H9 (cell line): ENCODE data around the gene CXXC5. TPM values are rescaled to one million over a fixed set of nuclear protein-coding genes. Genes with fewer than 3 reads are reported as not detected.
A peak's percentile ranks its signal among the peaks of the same experiment; 100 is the strongest.

Source experiments
- DNase-seq: peaks from one replicate; pipeline ENCODE4 v3.0.0-alpha.2; 2017
- H2AFZ ChIP-seq: one replicate; pipeline ENCODE4 v1.6.1; 2013; ENCODE audit warnings: mild to moderate bottlenecking, low read length, control low read depth, moderate library complexity
- H2AK5ac ChIP-seq: 2 replicates; pipeline ENCODE4 v1.6.1; 2013; ENCODE audit warnings: low read length, control low read depth, mixed read lengths; ENCODE audit not compliant: insufficient read length
- H2BK120ac ChIP-seq: one replicate; pipeline ENCODE4 v1.6.1; 2013; ENCODE audit warnings: low read depth, mild to moderate bottlenecking, low read length, control low read depth, inconsistent platforms; ENCODE audit not compliant: poor library complexity, severe bottlenecking
- H2BK12ac ChIP-seq: 2 replicates; pipeline ENCODE4 v1.6.1; 2013; ENCODE audit warnings: low read length, control low read depth, mixed read lengths, low read depth; ENCODE audit not compliant: insufficient read length
- H2BK15ac ChIP-seq: 2 replicates; pipeline ENCODE4 v1.6.1; 2013; ENCODE audit warnings: low read depth, low read length, control low read depth
- H2BK20ac ChIP-seq: one replicate; pipeline ENCODE4 v1.6.1; 2013; ENCODE audit warnings: low read depth, mild to moderate bottlenecking, low read length, control low read depth, inconsistent platforms; ENCODE audit not compliant: poor library complexity, severe bottlenecking
- H2BK5ac ChIP-seq: 2 replicates; pipeline ENCODE4 v1.6.1; 2013; ENCODE audit warnings: low read length, control low read depth, mixed read lengths; ENCODE audit not compliant: insufficient read length
- H3K14ac ChIP-seq: 2 replicates; pipeline ENCODE4 v1.6.1; 2013; ENCODE audit warnings: low read length, control low read depth; ENCODE audit not compliant: insufficient read depth
- H3K18ac ChIP-seq: 2 replicates; pipeline ENCODE4 v1.6.1; 2013; ENCODE audit warnings: low read depth, mild to moderate bottlenecking, mixed read lengths, low read length, control low read depth; ENCODE audit not compliant: insufficient read length
- H3K23ac ChIP-seq: 2 replicates; pipeline ENCODE4 v1.6.1; 2013; ENCODE audit warnings: low read length, control low read depth, mixed read lengths, low read depth; ENCODE audit not compliant: insufficient read length
- H3K23me2 ChIP-seq: 2 replicates; pipeline ENCODE4 v1.6.1; 2013; ENCODE audit warnings: low read depth, mild to moderate bottlenecking, mixed read lengths, low read length, control low read depth; ENCODE audit not compliant: insufficient read length, poor library complexity, severe bottlenecking
- H3K27ac ChIP-seq: 2 replicates; pipeline ENCODE4 v1.5.1; 2013; ENCODE audit warnings: low read length, control low read depth, mixed read lengths, low read depth; ENCODE audit not compliant: insufficient read length
- H3K27me3 ChIP-seq: 2 replicates; pipeline ENCODE4 v1.6.1; 2013; ENCODE audit warnings: low read length, control low read depth, inconsistent platforms; ENCODE audit not compliant: insufficient read depth
- H3K4ac ChIP-seq: 2 replicates; pipeline ENCODE4 v1.6.1; 2013; ENCODE audit warnings: low read depth, mild to moderate bottlenecking, control low read depth, inconsistent platforms, low read length, moderate library complexity
- H3K4me1 ChIP-seq: 2 replicates; pipeline ENCODE4 v1.6.1; 2013; ENCODE audit warnings: low read length, control low read depth, inconsistent platforms; ENCODE audit not compliant: insufficient read depth
- H3K4me2 ChIP-seq: 2 replicates; pipeline ENCODE4 v1.6.1; 2013; ENCODE audit warnings: low read length, control low read depth, mixed read lengths; ENCODE audit not compliant: insufficient read length, insufficient read depth
- H3K56ac ChIP-seq: 2 replicates; pipeline ENCODE4 v1.6.1; 2013; ENCODE audit warnings: low read depth, mild to moderate bottlenecking, mixed read lengths, low read length, control low read depth; ENCODE audit not compliant: insufficient read length
- H3K79me1 ChIP-seq: 2 replicates; pipeline ENCODE4 v1.6.1; 2013; ENCODE audit warnings: low read depth, mild to moderate bottlenecking, moderate library complexity, low read length, control low read depth, inconsistent platforms; ENCODE audit not compliant: insufficient read depth, poor library complexity, severe bottlenecking
- H3K79me2 ChIP-seq: 2 replicates; pipeline ENCODE4 v1.6.1; 2013; ENCODE audit warnings: low read length, control low read depth, inconsistent platforms; ENCODE audit not compliant: insufficient read depth
- H3K9ac ChIP-seq: 2 replicates; pipeline ENCODE4 v1.6.1; 2013; ENCODE audit warnings: low read length, control low read depth, mixed read lengths; ENCODE audit not compliant: insufficient read length; ENCODE audit errors: extremely low read depth
- H3K9me3 ChIP-seq: one replicate; pipeline ENCODE4 v1.6.1; 2013; ENCODE audit warnings: low read depth, low read length, inconsistent platforms; ENCODE audit not compliant: control insufficient read depth
- H3T11ph ChIP-seq: one replicate; pipeline ENCODE4 v1.6.1; 2013; ENCODE audit warnings: mild to moderate bottlenecking, low read length, control low read depth, inconsistent platforms
- H4K20me1 ChIP-seq: one replicate; pipeline ENCODE4 v1.6.1; 2013; ENCODE audit not compliant: control insufficient read depth, insufficient read length, insufficient read depth
- H4K5ac ChIP-seq: 2 replicates; pipeline ENCODE4 v1.6.1; 2013; ENCODE audit warnings: low read depth, mild to moderate bottlenecking, mixed read lengths, low read length, control low read depth; ENCODE audit not compliant: insufficient read length
- H4K8ac ChIP-seq: replicated peaks from 2 replicates; pipeline ENCODE4 v1.6.1; 2013; ENCODE audit warnings: low read length, control low read depth, mixed read lengths, low read depth; ENCODE audit not compliant: insufficient read length
- H4K91ac ChIP-seq: 2 replicates; pipeline ENCODE4 v1.6.1; 2013; ENCODE audit warnings: low read depth, mild to moderate bottlenecking, moderate library complexity, mixed read lengths, low read length, control low read depth; ENCODE audit not compliant: insufficient read length
- H3K27ac Mint-ChIP-seq, 3 experiments: 2 replicates in 2 of 3; 3 replicates in 1 of 3; pipeline ENCODE4 v1.8.0; 2020 to 2021; ENCODE audit warnings: mixed read lengths in 3 of 3, mild to moderate bottlenecking in 1 of 3, moderate library complexity in 1 of 3
- H3K27me3 Mint-ChIP-seq: 2 replicates; pipeline ENCODE4 v1.8.0; 2021; ENCODE audit warnings: low read depth, mild to moderate bottlenecking, moderate library complexity, mixed read lengths
- H3K36me3 Mint-ChIP-seq, 3 experiments: 2 replicates in 2 of 3; 3 replicates in 1 of 3; pipeline ENCODE4 v1.8.0; 2020 to 2021; ENCODE audit warnings: low read depth in 3 of 3, mixed read lengths in 3 of 3; ENCODE audit not compliant: insufficient read depth in 1 of 3
- H3K4me1 Mint-ChIP-seq, 2 experiments: 2 replicates each; pipeline ENCODE4 v1.8.0; 2020; ENCODE audit warnings: mixed read lengths in 2 of 2
- H3K4me3 Mint-ChIP-seq, 2 experiments: 2 replicates in 1 of 2; 3 replicates in 1 of 2; pipeline ENCODE4 v1.8.0; 2020 to 2021; ENCODE audit warnings: mild to moderate bottlenecking in 2 of 2, mixed read lengths in 2 of 2, moderate library complexity in 1 of 2
- H3K9me3 Mint-ChIP-seq, 2 experiments: 2 replicates in 1 of 2; 3 replicates in 1 of 2; pipeline ENCODE4 v1.8.0; 2020; ENCODE audit warnings: mild to moderate bottlenecking in 2 of 2, mixed read lengths in 2 of 2, moderate library complexity in 1 of 2
- WGBS: extraction: QIAGEN DNeasy Blood & Tissue Kit; methylation state at CpG from one replicate; pipeline ENCODE4 v1.1.7; 2013; ENCODE audit warnings: missing lambda C conversion rate, low lambda C conversion rate, mixed read lengths; ENCODE audit not compliant: insufficient read length; ENCODE audit errors: extremely low coverage; 5-methylcytosine and 5-hydroxymethylcytosine counted together
- total RNA-seq: library from RNA; stranded (reverse); gene quantifications from 2 replicates; pipeline ENCODE4 v1.2.1, GENCODE V29; 2021
- TF ChIP-seq, protein P1 (sequence below): fragments of 200-600 bp; sonication (generic); conservative IDR thresholded peaks from 3 replicates; pipeline ENCODE4 v1.8.0; 2021; ENCODE audit warnings: antibody characterized with exemption, mild to moderate bottlenecking

CXXC5 gene
- total RNA-seq, 1 experiment from 2014 or later: 105 TPM

DNA sequence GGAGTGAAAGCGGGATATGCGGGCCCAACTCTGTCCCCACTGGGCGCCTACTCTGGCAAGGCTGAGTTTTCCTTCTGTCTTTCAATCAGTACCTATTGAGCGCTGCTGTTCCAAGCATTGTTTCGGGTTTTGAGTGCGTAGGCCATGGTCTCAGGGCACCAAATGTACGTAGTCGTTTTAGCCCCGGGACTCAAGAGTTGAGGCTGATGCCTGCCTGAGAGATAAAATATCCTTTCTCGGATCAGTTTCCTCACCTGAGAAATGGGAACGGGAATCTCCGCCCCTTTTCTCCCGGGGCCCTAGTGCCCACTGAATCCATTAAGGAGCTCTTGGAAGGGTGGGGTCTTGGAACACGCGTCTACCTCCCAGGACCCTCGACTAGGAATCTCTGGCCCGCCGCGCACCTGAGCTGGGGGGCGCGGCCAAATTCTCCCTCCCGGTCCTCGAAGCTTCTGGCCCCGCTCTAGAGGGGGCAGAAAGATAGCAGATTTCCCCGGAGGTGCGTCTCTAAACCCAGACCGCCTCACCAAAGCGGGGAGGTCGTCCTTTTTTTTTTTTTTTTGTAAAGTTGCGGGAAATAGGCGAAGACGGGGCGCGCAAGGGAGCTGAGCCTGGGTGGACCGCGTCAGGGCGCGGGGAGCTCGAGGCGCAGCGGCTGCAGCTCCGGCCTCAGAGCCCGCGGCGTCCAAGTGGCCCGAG lies 494 bp upstream of the CXXC5 start:
- Histone ChIP-seq H3K4ac (no peak overlapping the region), H3K23me2 (peaks cover 25% of the 10 kb centered on the region), H2BK5ac (no peak overlapping the region), H3K27ac (no peak overlapping the region), H2BK120ac (no peak overlapping the region), H3K18ac (no peak overlapping the region), H3K4me2 (peak overlapping the region; percentile 54), H4K5ac (no peak overlapping the region), H3K27me3 (peaks cover 14% of the 10 kb centered on the region; the same call in 1 of the 2 replicates), H4K91ac (no peak overlapping the region), H3K14ac (no peak overlapping the region), H3K9me3 (no peaks in the 10 kb centered on the region), H4K8ac (no peak overlapping the region), H3K4me1 (peaks cover 13% of the 10 kb centered on the region; the same call in 1 of the 2 replicates), H2BK20ac (no peak overlapping the region), H3K79me1 (no peaks in the 10 kb centered on the region), H4K20me1 (no peaks in the 10 kb centered on the region), H2BK12ac (no peak overlapping the region), H2AFZ (no peak overlapping the region), H3K56ac (no peak overlapping the region), H3K9ac (no peak overlapping the region), H3T11ph (no peak overlapping the region), H2BK15ac (no peak overlapping the region), H3K79me2 (peaks cover 7% of the 10 kb centered on the region; the same call in 1 of the 2 replicates), H3K23ac (no peak overlapping the region), H2AK5ac (no peak overlapping the region)
- TF ChIP-seq, protein P1, sequence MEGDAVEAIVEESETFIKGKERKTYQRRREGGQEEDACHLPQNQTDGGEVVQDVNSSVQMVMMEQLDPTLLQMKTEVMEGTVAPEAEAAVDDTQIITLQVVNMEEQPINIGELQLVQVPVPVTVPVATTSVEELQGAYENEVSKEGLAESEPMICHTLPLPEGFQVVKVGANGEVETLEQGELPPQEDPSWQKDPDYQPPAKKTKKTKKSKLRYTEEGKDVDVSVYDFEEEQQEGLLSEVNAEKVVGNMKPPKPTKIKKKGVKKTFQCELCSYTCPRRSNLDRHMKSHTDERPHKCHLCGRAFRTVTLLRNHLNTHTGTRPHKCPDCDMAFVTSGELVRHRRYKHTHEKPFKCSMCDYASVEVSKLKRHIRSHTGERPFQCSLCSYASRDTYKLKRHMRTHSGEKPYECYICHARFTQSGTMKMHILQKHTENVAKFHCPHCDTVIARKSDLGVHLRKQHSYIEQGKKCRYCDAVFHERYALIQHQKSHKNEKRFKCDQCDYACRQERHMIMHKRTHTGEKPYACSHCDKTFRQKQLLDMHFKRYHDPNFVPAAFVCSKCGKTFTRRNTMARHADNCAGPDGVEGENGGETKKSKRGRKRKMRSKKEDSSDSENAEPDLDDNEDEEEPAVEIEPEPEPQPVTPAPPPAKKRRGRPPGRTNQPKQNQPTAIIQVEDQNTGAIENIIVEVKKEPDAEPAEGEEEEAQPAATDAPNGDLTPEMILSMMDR: no peak
- DNase-seq: no peak
- Mint-ChIP-seq H3K4me1 (peaks cover 41 to 49% of the 10 kb centered on the region in 2 experiments), H3K4me3 (peak overlapping the region; percentile 88 to 99), H3K9me3 (peaks cover 0 to 4% of the 10 kb centered on the region in 2 experiments; a peak in 2 of 5 replicates), H3K27me3 (peaks cover 42% of the 10 kb centered on the region), H3K36me3 (peaks cover 0 to 17% (median 0%) of the 10 kb centered on the region in 3 experiments; a peak in 3 of 7 replicates), H3K27ac (peak overlapping the region in 1 of 3 experiments; percentile 45; a peak in 2 of 7 replicates)
- no CpG with 5 or more reads among the region's 46 CpGs for WGBS
